HepG2 (cell line): ENCODE results near the gene FAM181A. TPM values are rescaled to one million over a fixed set of nuclear protein-coding genes. Genes with fewer than 3 reads are reported as not detected.

ENCODE experiments used
- CEBPG ChIP-seq: IDR thresholded peaks from 2 replicates; pipeline ENCODE4 v1.6.1; 2016
- FOXA3 ChIP-seq: IDR thresholded peaks from 2 replicates; pipeline ENCODE4 v1.6.1; 2016; ENCODE audit warnings: missing genetic modification reagents, missing compliant biosample characterization
- LCORL ChIP-seq, 2 experiments: fragments of 450-650 bp in 1 of 2; sonication (generic) in 1 of 2; formaldehyde crosslinking in 1 of 2; IDR thresholded peaks; 2 replicates each; pipeline versions ENCODE4 v1.5.0 to v1.6.1; 2017 to 2020; ENCODE audit warnings: antibody characterized with exemption in 1 of 2, missing genetic modification reagents in 1 of 2
- PRDM15 ChIP-seq: sonication (generic); formaldehyde crosslinking; IDR thresholded peaks from 2 replicates; pipeline ENCODE4 v1.4.0; 2020; ENCODE audit warnings: missing genetic modification reagents
- RXRA ChIP-seq: sonication (generic); formaldehyde crosslinking; IDR thresholded peaks from 2 replicates; pipeline ENCODE4 v1.5.1; 2020; ENCODE audit warnings: missing genetic modification reagents
- SAP130 ChIP-seq: IDR thresholded peaks from 2 replicates; pipeline ENCODE4 v1.6.1; 2016; ENCODE audit warnings: low read depth
- SOX5 ChIP-seq: IDR thresholded peaks from 2 replicates; pipeline ENCODE4 v1.6.1; 2016; ENCODE audit warnings: borderline replicate concordance
- SPEN ChIP-seq: sonication (generic); formaldehyde crosslinking; IDR thresholded peaks from 2 replicates; pipeline ENCODE4 v1.5.1; 2020; ENCODE audit warnings: low read depth, mild to moderate bottlenecking, missing genetic modification reagents
- ZBED4 ChIP-seq: sonication (generic); formaldehyde crosslinking; IDR thresholded peaks from 2 replicates; pipeline ENCODE4 v1.4.0; 2020; ENCODE audit warnings: missing genetic modification reagents, borderline replicate concordance
- ZBTB7B ChIP-seq: sonication (generic); formaldehyde crosslinking; IDR thresholded peaks from 2 replicates; pipeline ENCODE4 v1.4.0; 2020; ENCODE audit warnings: missing genetic modification reagents
- ZNF687 ChIP-seq: sonication (generic); formaldehyde crosslinking; IDR thresholded peaks from 2 replicates; pipeline ENCODE4 v1.5.1; 2020; ENCODE audit warnings: mild to moderate bottlenecking, missing genetic modification reagents, moderate library complexity
- ZNF773 ChIP-seq: sonication (generic); formaldehyde crosslinking; IDR thresholded peaks from 2 replicates; pipeline ENCODE4 v1.4.0; 2020; ENCODE audit warnings: missing genetic modification reagents, borderline replicate concordance
- polyA plus RNA-seq, 8 experiments: library from polyadenylated mRNA; depleted of rRNA in 3 of 8; stranded (reverse) in 7 of 8; unstranded in 1 of 8; fragments of >200 nt; fragmentation: Illumina TruSeq in 4 of 8; extraction: Trizol in 4 of 8; gene quantifications; 2 replicates each; pipeline versions ENCODE4 v1.2.1 to v1.2.3, GENCODE V29; 2011 to 2016; ENCODE audit warnings: low read depth in 4 of 8, missing spikeins in 1 of 8, mixed read lengths in 1 of 8; ENCODE audit not compliant: insufficient read depth in 1 of 8
- total RNA-seq, 5 experiments: library from RNA; depleted of rRNA; stranded (reverse); fragments of >200 nt; fragmentation: Illumina TruSeq; extraction: Trizol; gene quantifications; 2 replicates each; pipeline ENCODE4 v1.2.3, GENCODE V29; 2016; ENCODE audit warnings: low read depth in 1 of 5

FAM181A gene
- total and polyA plus RNA-seq, 2 of the 13 experiments (the other 11 are each of a cell fraction or from before 2014, with no cell fraction given): 1.1 to 1.5 TPM

GRCh38 chr14:93909429-93910128 is 17.6 kb upstream of the FAM181A start (continued):
- TF ChIP-seq PRDM15 (CRISPR knock-in tag): 0 out of 2 replicates have a peak, but pooled peaks have one; percentile 18
- TF ChIP-seq SPEN (CRISPR knock-in tag): no peak
- TF ChIP-seq FOXA3 (CRISPR knock-in tag): peak; percentile 13; the same call in 1 of the 2 replicates
- peak; percentile 76; the same call in 1 of the 2 replicates for TF ChIP-seq ZBTB7B (CRISPR knock-in tag)
- TF ChIP-seq CEBPG (CRISPR knock-in tag): peak; percentile 69
- TF ChIP-seq RXRA (CRISPR knock-in tag): peak; percentile 57; the same call in 1 of the 2 replicates
- TF ChIP-seq ZBED4 (CRISPR knock-in tag): peak; percentile 75; the same call in 1 of the 2 replicates
- peak; percentile 85 for TF ChIP-seq SOX5
- TF ChIP-seq SAP130 (CRISPR knock-in tag): peak; percentile 37
- peak; percentile 56; the same call in 1 of the 2 replicates for TF ChIP-seq ZNF687 (CRISPR knock-in tag)
- TF ChIP-seq LCORL (IDR thresholded peaks at IDR 0.05): no peak
- TF ChIP-seq LCORL (CRISPR knock-in tag; IDR thresholded peaks at IDR 0.05): peak; percentile 70; the same call in 1 of the 2 replicates
- 0 out of 2 replicates have a peak, but pooled peaks have one; percentile 25 for TF ChIP-seq ZNF773 (CRISPR knock-in tag)
